Ammon's horn (tissue), 1 donor: ENCODE data around the gene OR11A1.

Experiments
- DNase-seq: peaks from one replicate; pipeline ENCODE4 v3.0.0-alpha.2; 2016; ENCODE audit warnings: low spot score

Gene OR11A1

DNA sequence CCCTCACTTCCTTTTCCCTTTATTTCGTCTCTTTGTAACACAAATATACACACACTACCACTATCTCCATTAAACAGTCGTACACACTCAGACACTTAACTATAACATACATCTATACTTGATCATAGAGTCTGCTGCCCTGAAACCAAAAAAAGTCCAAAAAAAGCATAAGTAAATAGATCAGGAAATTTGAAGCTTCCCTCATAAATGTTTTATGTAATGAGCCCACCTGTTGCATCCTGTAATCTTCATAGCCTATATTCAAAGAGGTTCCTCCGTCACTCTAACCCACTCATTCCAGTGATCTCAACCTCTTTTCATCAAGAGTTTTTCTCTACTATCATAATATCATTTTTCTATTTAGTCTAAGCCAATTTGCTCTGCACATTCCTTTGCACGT lies 68.3 kb downstream of the OR11A1 start:
- DNase-seq = no peak

DNA sequence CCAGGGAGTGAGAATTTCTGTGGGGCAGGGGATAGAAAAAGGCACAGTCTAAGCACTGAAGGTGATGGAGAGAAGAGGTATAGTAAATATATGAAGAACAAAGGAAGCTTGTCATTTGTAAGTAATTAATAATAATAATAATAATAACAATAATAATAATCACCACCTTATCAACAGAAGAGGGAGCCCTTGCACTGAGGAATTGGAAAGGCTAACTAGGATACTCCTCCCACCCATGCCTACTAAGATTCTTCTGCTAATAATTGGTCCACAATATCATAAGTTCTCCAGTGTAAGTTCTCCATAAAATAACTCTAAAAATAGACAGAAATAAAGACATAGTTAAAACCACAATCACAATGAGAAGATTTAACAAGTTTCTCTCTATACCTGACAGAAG lies 80.9 kb downstream of the OR11A1 start:
- DNase-seq = no peak
